ENCODE measurements around the gene MORN1. TPM values are rescaled to one million over a fixed set of nuclear protein-coding genes. Genes with fewer than 3 reads are reported as not detected.

Gene MORN1
- total and polyA plus RNA-seq, 2 of the 4 experiments (the other 2 are of a cell fraction) = 3.0 to 4.2 TPM

GRCh38 chr1:2330035-2330434 lies 61.3 kb downstream of the MORN1 start:
- Histone ChIP-seq H2AK5ac (ENCODE audit: low read depth, low read length) (peak overlapping the region; percentile 97), H3K56ac (ENCODE audit: extremely low read depth, insufficient read depth, low read length) (no peak overlapping the region), H2BK15ac (ENCODE audit: low read depth, low read length) (0 out of 3 replicates have a peak overlapping the region, but pooled peaks have one; percentile 57), H2AK9ac (replicated peaks; ENCODE audit: low read depth, low read length, poor library complexity) (peak overlapping the region; percentile 91), H3K9me3 (ENCODE audit: control insufficient read depth, insufficient read depth, low read length) (peaks cover 7% of the 10 kb centered on the region), H4K5ac (ENCODE audit: low read depth, low read length) (peak overlapping the region; percentile 69), H2BK20ac (ENCODE audit: low read depth, low read length) (peak overlapping the region; percentile 51), H3K23ac (ENCODE audit: low read depth, low read length) (peak overlapping the region; percentile 86), H4K20me1 (ENCODE audit: insufficient read depth, low read length) (no peaks in the 10 kb centered on the region), H3K18ac (ENCODE audit: low read depth, low read length) (peak overlapping the region; percentile 25; the same call in 1 of the 2 replicates), H3K9ac (ENCODE audit: low read depth, low read length) (no peak overlapping the region), H2AFZ (replicated peaks; ENCODE audit: low read length, poor library complexity) (peak overlapping the region; percentile 92), H3K27me3 (ENCODE audit: control insufficient read depth, insufficient read depth, low read length) (no peaks in the 10 kb centered on the region), H3K27ac (ENCODE audit: insufficient read depth, low read length) (peak overlapping the region; percentile 27), H3K36me3 (ENCODE audit: control insufficient read depth, insufficient read depth, low read length) (no peaks in the 10 kb centered on the region), H3K4me2 (ENCODE audit: low read depth, low read length) (no peak overlapping the region), H3K79me1 (ENCODE audit: low read depth in 1 of 2, low read length in 2 of 2) (no peaks in the 10 kb centered on the region; a peak in 1 of 4 replicates), H3K4me3 (ENCODE audit: insufficient read depth, low read depth, low read length) (no peak overlapping the region), H2BK5ac (ENCODE audit: low read depth, low read length, poor library complexity, severe bottlenecking) (no peak overlapping the region), H3K14ac (replicated peaks; ENCODE audit: low read depth, low read length) (peak overlapping the region; percentile 66; the same call in 1 of the 2 replicates), H2BK120ac (ENCODE audit: low read depth, low read length) (peak overlapping the region; percentile 91), H3K4ac (ENCODE audit: low read depth, low read length) (peak overlapping the region; percentile 94), H3K9me1 (ENCODE audit: insufficient read depth, low read length) (peaks cover 5% of the 10 kb centered on the region; the same call in 1 of the 2 replicates), H4K91ac (ENCODE audit: insufficient read depth, low read depth, low read length) (peak overlapping the region; percentile 76), H3K4me1 (ENCODE audit: control insufficient read depth, insufficient read depth, low read length) (peaks cover 11% of the 10 kb centered on the region), H4K8ac (ENCODE audit: low read depth in 2 of 2, low read length in 2 of 2) (peak overlapping the region; percentile 60 to 88; a peak in 3 of 4 replicates)
- in situ Hi-C loops (cut with MboI; ENCODE audit: low sequenced_read_pairs) (no loop called here), dilution Hi-C loops (cut with HindIII; ENCODE audit: low sequenced_read_pairs, unreplicated experiment) (no loop called here), intact Hi-C loops (cut with micrococcal nuclease) (no loop called here)
- 94% methylated on average over 7 of the region's 12 CpGs; no CpG with 5 or more reads in 1 of the 2 experiments for WGBS, 2 experiments (ENCODE audit: extremely low coverage in 2 of 2, insufficient read length in 1 of 2)
- POLR2A ChIA-PET (ENCODE audit: unreplicated experiment) = no interaction called here
- BruUV-seq (replicated peaks) = no TSS peak
- CTCF ChIA-PET = no interaction called here
- no peak for DNase-seq
- no peak for ATAC-seq (ENCODE audit: low read depth)
- TF ChIP-seq MAFK (IDR thresholded peaks at IDR 0.05; ENCODE audit: low read depth, low read length) (no peak), MAZ (IDR thresholded peaks at IDR 0.05; ENCODE audit: borderline replicate concordance, low read depth, low read length) (no peak), CEBPB (IDR thresholded peaks at IDR 0.05; ENCODE audit: low read depth, low read length) (no peak), BHLHE40 (IDR thresholded peaks at IDR 0.05; ENCODE audit: low read depth, low read length) (no peak), SMC3 (IDR thresholded peaks at IDR 0.05; ENCODE audit: low read depth, low read length) (no peak), FOS (IDR thresholded peaks at IDR 0.05; ENCODE audit: low read depth, low read length) (no peak), RAD21 (IDR thresholded peaks at IDR 0.05; ENCODE audit: low read length) (no peak), MXI1 (IDR thresholded peaks at IDR 0.05; ENCODE audit: borderline replicate concordance, low read depth, low read length) (no peak), POLR2A (IDR thresholded peaks at IDR 0.05; ENCODE audit: low read depth, low read length) (no peak), CTCF (conservative IDR thresholded peaks at IDR 0.05; ENCODE audit: low read depth, low read length) (no peak), RFX5 (IDR thresholded peaks at IDR 0.05; ENCODE audit: low read depth, low read length) (no peak), NFE2L2 (IDR thresholded peaks at IDR 0.05; ENCODE audit: low read depth, low read length) (no peak), ELK1 (IDR thresholded peaks at IDR 0.05; ENCODE audit: borderline replicate concordance, low read depth, low read length) (no peak), RCOR1 (IDR thresholded peaks at IDR 0.05; ENCODE audit: insufficient replicate concordance, low read length) (no peak), CHD1 (IDR thresholded peaks at IDR 0.05; ENCODE audit: low read depth, low read length) (no peak)
- TF ChIP-seq, protein P1, sequence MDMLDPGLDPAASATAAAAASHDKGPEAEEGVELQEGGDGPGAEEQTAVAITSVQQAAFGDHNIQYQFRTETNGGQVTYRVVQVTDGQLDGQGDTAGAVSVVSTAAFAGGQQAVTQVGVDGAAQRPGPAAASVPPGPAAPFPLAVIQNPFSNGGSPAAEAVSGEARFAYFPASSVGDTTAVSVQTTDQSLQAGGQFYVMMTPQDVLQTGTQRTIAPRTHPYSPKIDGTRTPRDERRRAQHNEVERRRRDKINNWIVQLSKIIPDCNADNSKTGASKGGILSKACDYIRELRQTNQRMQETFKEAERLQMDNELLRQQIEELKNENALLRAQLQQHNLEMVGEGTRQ (IDR thresholded peaks at IDR 0.05; ENCODE audit: low read depth, low read length) = no peak

Measured in IMR-90 (cell line).